H9 (cell line): ENCODE measurements around the gene RFESD. TPM values are rescaled to one million over a fixed set of nuclear protein-coding genes. Genes with fewer than 3 reads are reported as not detected.

Experiments used
- DNase-seq: peaks from one replicate; pipeline ENCODE4 v3.0.0-alpha.2; 2017
- H2AFZ ChIP-seq: one replicate; pipeline ENCODE4 v1.6.1; 2013; ENCODE audit warnings: mild to moderate bottlenecking, low read length, control low read depth, moderate library complexity
- H2AK5ac ChIP-seq: 2 replicates; pipeline ENCODE4 v1.6.1; 2013; ENCODE audit warnings: low read length, control low read depth, mixed read lengths; ENCODE audit not compliant: insufficient read length
- H2BK120ac ChIP-seq: one replicate; pipeline ENCODE4 v1.6.1; 2013; ENCODE audit warnings: low read depth, mild to moderate bottlenecking, low read length, control low read depth, inconsistent platforms; ENCODE audit not compliant: poor library complexity, severe bottlenecking
- H2BK12ac ChIP-seq: 2 replicates; pipeline ENCODE4 v1.6.1; 2013; ENCODE audit warnings: low read length, control low read depth, mixed read lengths, low read depth; ENCODE audit not compliant: insufficient read length
- H2BK15ac ChIP-seq: 2 replicates; pipeline ENCODE4 v1.6.1; 2013; ENCODE audit warnings: low read depth, low read length, control low read depth
- H2BK20ac ChIP-seq: one replicate; pipeline ENCODE4 v1.6.1; 2013; ENCODE audit warnings: low read depth, mild to moderate bottlenecking, low read length, control low read depth, inconsistent platforms; ENCODE audit not compliant: poor library complexity, severe bottlenecking
- H2BK5ac ChIP-seq: 2 replicates; pipeline ENCODE4 v1.6.1; 2013; ENCODE audit warnings: low read length, control low read depth, mixed read lengths; ENCODE audit not compliant: insufficient read length
- H3K14ac ChIP-seq: 2 replicates; pipeline ENCODE4 v1.6.1; 2013; ENCODE audit warnings: low read length, control low read depth; ENCODE audit not compliant: insufficient read depth
- H3K18ac ChIP-seq: 2 replicates; pipeline ENCODE4 v1.6.1; 2013; ENCODE audit warnings: low read depth, mild to moderate bottlenecking, mixed read lengths, low read length, control low read depth; ENCODE audit not compliant: insufficient read length
- H3K23ac ChIP-seq: 2 replicates; pipeline ENCODE4 v1.6.1; 2013; ENCODE audit warnings: low read length, control low read depth, mixed read lengths, low read depth; ENCODE audit not compliant: insufficient read length
- H3K23me2 ChIP-seq: 2 replicates; pipeline ENCODE4 v1.6.1; 2013; ENCODE audit warnings: low read depth, mild to moderate bottlenecking, mixed read lengths, low read length, control low read depth; ENCODE audit not compliant: insufficient read length, poor library complexity, severe bottlenecking
- H3K27ac ChIP-seq: 2 replicates; pipeline ENCODE4 v1.5.1; 2013; ENCODE audit warnings: low read length, control low read depth, mixed read lengths, low read depth; ENCODE audit not compliant: insufficient read length
- H3K27me3 ChIP-seq: 2 replicates; pipeline ENCODE4 v1.6.1; 2013; ENCODE audit warnings: low read length, control low read depth, inconsistent platforms; ENCODE audit not compliant: insufficient read depth
- H3K4ac ChIP-seq: 2 replicates; pipeline ENCODE4 v1.6.1; 2013; ENCODE audit warnings: low read depth, mild to moderate bottlenecking, control low read depth, inconsistent platforms, low read length, moderate library complexity
- H3K4me1 ChIP-seq: 2 replicates; pipeline ENCODE4 v1.6.1; 2013; ENCODE audit warnings: low read length, control low read depth, inconsistent platforms; ENCODE audit not compliant: insufficient read depth
- H3K4me2 ChIP-seq: 2 replicates; pipeline ENCODE4 v1.6.1; 2013; ENCODE audit warnings: low read length, control low read depth, mixed read lengths; ENCODE audit not compliant: insufficient read length, insufficient read depth
- H3K56ac ChIP-seq: 2 replicates; pipeline ENCODE4 v1.6.1; 2013; ENCODE audit warnings: low read depth, mild to moderate bottlenecking, mixed read lengths, low read length, control low read depth; ENCODE audit not compliant: insufficient read length
- H3K79me1 ChIP-seq: 2 replicates; pipeline ENCODE4 v1.6.1; 2013; ENCODE audit warnings: low read depth, mild to moderate bottlenecking, moderate library complexity, low read length, control low read depth, inconsistent platforms; ENCODE audit not compliant: insufficient read depth, poor library complexity, severe bottlenecking
- H3K79me2 ChIP-seq: 2 replicates; pipeline ENCODE4 v1.6.1; 2013; ENCODE audit warnings: low read length, control low read depth, inconsistent platforms; ENCODE audit not compliant: insufficient read depth
- H3K9ac ChIP-seq: 2 replicates; pipeline ENCODE4 v1.6.1; 2013; ENCODE audit warnings: low read length, control low read depth, mixed read lengths; ENCODE audit not compliant: insufficient read length; ENCODE audit errors: extremely low read depth
- H3K9me3 ChIP-seq: one replicate; pipeline ENCODE4 v1.6.1; 2013; ENCODE audit warnings: low read depth, low read length, inconsistent platforms; ENCODE audit not compliant: control insufficient read depth
- H3T11ph ChIP-seq: one replicate; pipeline ENCODE4 v1.6.1; 2013; ENCODE audit warnings: mild to moderate bottlenecking, low read length, control low read depth, inconsistent platforms
- H4K20me1 ChIP-seq: one replicate; pipeline ENCODE4 v1.6.1; 2013; ENCODE audit not compliant: control insufficient read depth, insufficient read length, insufficient read depth
- H4K5ac ChIP-seq: 2 replicates; pipeline ENCODE4 v1.6.1; 2013; ENCODE audit warnings: low read depth, mild to moderate bottlenecking, mixed read lengths, low read length, control low read depth; ENCODE audit not compliant: insufficient read length
- H4K8ac ChIP-seq: replicated peaks from 2 replicates; pipeline ENCODE4 v1.6.1; 2013; ENCODE audit warnings: low read length, control low read depth, mixed read lengths, low read depth; ENCODE audit not compliant: insufficient read length
- H4K91ac ChIP-seq: 2 replicates; pipeline ENCODE4 v1.6.1; 2013; ENCODE audit warnings: low read depth, mild to moderate bottlenecking, moderate library complexity, mixed read lengths, low read length, control low read depth; ENCODE audit not compliant: insufficient read length
- H3K27ac Mint-ChIP-seq, 3 experiments: 2 replicates in 2 of 3; 3 replicates in 1 of 3; pipeline ENCODE4 v1.8.0; 2020 to 2021; ENCODE audit warnings: mixed read lengths in 3 of 3, mild to moderate bottlenecking in 1 of 3, moderate library complexity in 1 of 3
- H3K27me3 Mint-ChIP-seq: 2 replicates; pipeline ENCODE4 v1.8.0; 2021; ENCODE audit warnings: low read depth, mild to moderate bottlenecking, moderate library complexity, mixed read lengths
- H3K36me3 Mint-ChIP-seq, 3 experiments: 2 replicates in 2 of 3; 3 replicates in 1 of 3; pipeline ENCODE4 v1.8.0; 2020 to 2021; ENCODE audit warnings: low read depth in 3 of 3, mixed read lengths in 3 of 3; ENCODE audit not compliant: insufficient read depth in 1 of 3
- H3K4me1 Mint-ChIP-seq, 2 experiments: 2 replicates each; pipeline ENCODE4 v1.8.0; 2020; ENCODE audit warnings: mixed read lengths in 2 of 2
- H3K4me3 Mint-ChIP-seq, 2 experiments: 2 replicates in 1 of 2; 3 replicates in 1 of 2; pipeline ENCODE4 v1.8.0; 2020 to 2021; ENCODE audit warnings: mild to moderate bottlenecking in 2 of 2, mixed read lengths in 2 of 2, moderate library complexity in 1 of 2
- H3K9me3 Mint-ChIP-seq, 2 experiments: 2 replicates in 1 of 2; 3 replicates in 1 of 2; pipeline ENCODE4 v1.8.0; 2020; ENCODE audit warnings: mild to moderate bottlenecking in 2 of 2, mixed read lengths in 2 of 2, moderate library complexity in 1 of 2
- WGBS: extraction: QIAGEN DNeasy Blood & Tissue Kit; methylation state at CpG from one replicate; pipeline ENCODE4 v1.1.7; 2013; ENCODE audit warnings: missing lambda C conversion rate, low lambda C conversion rate, mixed read lengths; ENCODE audit not compliant: insufficient read length; ENCODE audit errors: extremely low coverage; 5-methylcytosine and 5-hydroxymethylcytosine counted together
- total RNA-seq: library from RNA; stranded (reverse); gene quantifications from 2 replicates; pipeline ENCODE4 v1.2.1, GENCODE V29; 2021
- TF ChIP-seq, protein P1 (sequence below): fragments of 200-600 bp; sonication (generic); conservative IDR thresholded peaks from 3 replicates; pipeline ENCODE4 v1.8.0; 2021; ENCODE audit warnings: antibody characterized with exemption, mild to moderate bottlenecking

RFESD gene
- total RNA-seq, 1 experiment from 2014 or later: 1.7 TPM

DNA sequence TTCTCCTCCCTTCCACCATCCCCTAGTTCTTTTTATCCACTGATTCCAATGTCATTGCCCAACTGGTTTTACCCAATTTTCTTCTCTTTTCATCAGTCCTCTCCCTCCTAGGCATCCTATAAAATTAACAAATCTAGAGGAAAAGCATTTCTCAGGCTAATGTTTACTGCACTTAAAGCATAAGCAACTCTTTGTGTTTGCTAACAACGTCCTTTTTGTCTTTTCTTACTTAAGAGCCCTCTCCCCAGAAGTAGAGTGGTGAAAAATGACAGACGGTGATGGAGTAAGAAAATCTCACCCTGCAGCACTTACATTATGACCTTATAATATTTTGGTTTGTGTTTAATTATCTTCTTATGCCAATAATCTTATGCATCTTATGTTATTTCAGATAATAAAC is 37.8 kb downstream of the RFESD start:
- no peaks in the 10 kb centered on the region for H3K79me1 ChIP-seq
- no peak overlapping the region for H3K4me2 ChIP-seq
- no peaks in the 10 kb centered on the region; a peak in 1 of 7 replicates for H3K36me3 Mint-ChIP-seq
- no peak overlapping the region for H3K18ac ChIP-seq
- H3K56ac ChIP-seq: no peak overlapping the region
- H2BK12ac ChIP-seq: no peak overlapping the region
- no peak overlapping the region for H4K91ac ChIP-seq
- H4K20me1 ChIP-seq: no peaks in the 10 kb centered on the region
- H3K23me2 ChIP-seq: no peaks in the 10 kb centered on the region
- DNase-seq: no peak
- H2AFZ ChIP-seq: no peak overlapping the region
- no peak overlapping the region for H3K4ac ChIP-seq
- no peaks in the 10 kb centered on the region for H3K9me3 ChIP-seq
- no peak overlapping the region for H4K8ac ChIP-seq
- no peaks in the 10 kb centered on the region for H3K4me1 ChIP-seq
- H2BK120ac ChIP-seq: no peak overlapping the region
- no peaks in the 10 kb centered on the region for H3K9me3 Mint-ChIP-seq
- TF ChIP-seq, protein P1, sequence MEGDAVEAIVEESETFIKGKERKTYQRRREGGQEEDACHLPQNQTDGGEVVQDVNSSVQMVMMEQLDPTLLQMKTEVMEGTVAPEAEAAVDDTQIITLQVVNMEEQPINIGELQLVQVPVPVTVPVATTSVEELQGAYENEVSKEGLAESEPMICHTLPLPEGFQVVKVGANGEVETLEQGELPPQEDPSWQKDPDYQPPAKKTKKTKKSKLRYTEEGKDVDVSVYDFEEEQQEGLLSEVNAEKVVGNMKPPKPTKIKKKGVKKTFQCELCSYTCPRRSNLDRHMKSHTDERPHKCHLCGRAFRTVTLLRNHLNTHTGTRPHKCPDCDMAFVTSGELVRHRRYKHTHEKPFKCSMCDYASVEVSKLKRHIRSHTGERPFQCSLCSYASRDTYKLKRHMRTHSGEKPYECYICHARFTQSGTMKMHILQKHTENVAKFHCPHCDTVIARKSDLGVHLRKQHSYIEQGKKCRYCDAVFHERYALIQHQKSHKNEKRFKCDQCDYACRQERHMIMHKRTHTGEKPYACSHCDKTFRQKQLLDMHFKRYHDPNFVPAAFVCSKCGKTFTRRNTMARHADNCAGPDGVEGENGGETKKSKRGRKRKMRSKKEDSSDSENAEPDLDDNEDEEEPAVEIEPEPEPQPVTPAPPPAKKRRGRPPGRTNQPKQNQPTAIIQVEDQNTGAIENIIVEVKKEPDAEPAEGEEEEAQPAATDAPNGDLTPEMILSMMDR: no peak
- H3K27ac Mint-ChIP-seq: no peak overlapping the region
- no peak overlapping the region for H2BK5ac ChIP-seq
- no peak overlapping the region for H3K14ac ChIP-seq
- no peak overlapping the region for H3K27ac ChIP-seq
- no peak overlapping the region for H3T11ph ChIP-seq
- no peaks in the 10 kb centered on the region; the same call in 1 of the 2 replicates for H3K27me3 Mint-ChIP-seq
- no peak overlapping the region for H3K9ac ChIP-seq
- no CpG with 5 or more reads among the region's 2 CpGs for WGBS
- no peak overlapping the region for H3K4me3 Mint-ChIP-seq
- H4K5ac ChIP-seq: no peak overlapping the region
- H3K79me2 ChIP-seq: no peaks in the 10 kb centered on the region
- H2BK15ac ChIP-seq: no peak overlapping the region
- peaks cover 17 to 19% of the 10 kb centered on the region in 2 experiments for H3K4me1 Mint-ChIP-seq
- H2AK5ac ChIP-seq: no peak overlapping the region
- H3K27me3 ChIP-seq: no peaks in the 10 kb centered on the region
- H3K23ac ChIP-seq: no peak overlapping the region
- no peak overlapping the region for H2BK20ac ChIP-seq
